ENCODE data around the gene EFL1. TPM values are rescaled to one million over a fixed set of nuclear protein-coding genes. Genes with fewer than 3 reads are reported as not detected.

EFL1 gene
- polyA plus RNA-seq, 1 donor (not counting 4 experiments of a cell fraction or from before 2014, with no cell fraction given), result 32.0 TPM

DNA sequence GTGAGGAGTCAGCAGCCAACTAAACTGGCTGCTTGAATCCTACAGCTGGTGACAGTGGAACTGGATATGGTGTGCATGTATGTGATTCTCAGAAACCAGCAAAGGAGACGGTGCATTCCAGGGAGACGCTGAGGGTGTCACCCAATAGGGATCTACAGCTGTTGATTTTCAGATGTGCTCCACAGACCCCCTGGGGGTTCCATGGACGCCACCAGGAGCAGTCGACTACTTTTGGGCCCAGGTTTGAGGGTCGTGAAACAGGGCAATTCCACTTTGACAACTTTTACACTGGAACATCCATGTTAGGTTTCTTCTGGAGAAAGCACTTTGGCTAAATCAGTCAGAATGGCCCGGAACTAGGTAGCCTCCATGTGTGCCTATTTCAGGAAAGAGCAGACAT is 145.2 kb downstream of the EFL1 start:
- H3K27me3 ChIP-seq (ENCODE audit: control insufficient read depth, extremely low read depth, insufficient read depth, low read length), result no peaks in the 10 kb centered on the region
- no peak overlapping the region for H3K27ac ChIP-seq (ENCODE audit: control insufficient read depth, insufficient read depth, low read length)
- dilution Hi-C loops (cut with MboI; ENCODE audit: extremely low pct_ligation_motif_present, low sequenced_read_pairs), result no loop called here
- H3K4me1 ChIP-seq (ENCODE audit: control insufficient read depth, extremely low read depth, insufficient read depth, low read length), result peaks cover 14% of the 10 kb centered on the region
- no peak overlapping the region for H3K9ac ChIP-seq (ENCODE audit: control insufficient read depth, extremely low read depth, insufficient read depth, low read length)
- H3K9me3 ChIP-seq (ENCODE audit: control insufficient read depth, low read depth, low read length), result no peaks in the 10 kb centered on the region
- no peaks in the 10 kb centered on the region for H3K36me3 ChIP-seq (ENCODE audit: control insufficient read depth in 2 of 2, extremely low read depth in 1 of 2, insufficient read depth in 2 of 2, low read length in 2 of 2)
- no peak overlapping the region for H3K4me3 ChIP-seq (ENCODE audit: control insufficient read depth in 2 of 3, extremely low read depth in 1 of 3, insufficient read depth in 2 of 3, low read depth in 1 of 3, low read length in 3 of 3)
- TF ChIP-seq EZH2 (IDR thresholded peaks at IDR 0.05; ENCODE audit: low read length), result no peak
- TF ChIP-seq, protein P1, sequence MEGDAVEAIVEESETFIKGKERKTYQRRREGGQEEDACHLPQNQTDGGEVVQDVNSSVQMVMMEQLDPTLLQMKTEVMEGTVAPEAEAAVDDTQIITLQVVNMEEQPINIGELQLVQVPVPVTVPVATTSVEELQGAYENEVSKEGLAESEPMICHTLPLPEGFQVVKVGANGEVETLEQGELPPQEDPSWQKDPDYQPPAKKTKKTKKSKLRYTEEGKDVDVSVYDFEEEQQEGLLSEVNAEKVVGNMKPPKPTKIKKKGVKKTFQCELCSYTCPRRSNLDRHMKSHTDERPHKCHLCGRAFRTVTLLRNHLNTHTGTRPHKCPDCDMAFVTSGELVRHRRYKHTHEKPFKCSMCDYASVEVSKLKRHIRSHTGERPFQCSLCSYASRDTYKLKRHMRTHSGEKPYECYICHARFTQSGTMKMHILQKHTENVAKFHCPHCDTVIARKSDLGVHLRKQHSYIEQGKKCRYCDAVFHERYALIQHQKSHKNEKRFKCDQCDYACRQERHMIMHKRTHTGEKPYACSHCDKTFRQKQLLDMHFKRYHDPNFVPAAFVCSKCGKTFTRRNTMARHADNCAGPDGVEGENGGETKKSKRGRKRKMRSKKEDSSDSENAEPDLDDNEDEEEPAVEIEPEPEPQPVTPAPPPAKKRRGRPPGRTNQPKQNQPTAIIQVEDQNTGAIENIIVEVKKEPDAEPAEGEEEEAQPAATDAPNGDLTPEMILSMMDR (optimal IDR thresholded peaks at IDR 0.05 in 1 of 3, IDR thresholded peaks at IDR 0.05 in 1 of 3, conservative IDR thresholded peaks at IDR 0.05 in 1 of 3; ENCODE audit: extremely low read depth in 1 of 3, insufficient read depth in 2 of 3, low read length in 3 of 3), result no peak
- FAIRE-seq (no peak), DNase-seq (ENCODE audit: low read depth, low spot score) (no peak)
- no peak overlapping the region for H2AFZ ChIP-seq (ENCODE audit: control insufficient read depth, low read length)
- no peaks in the 10 kb centered on the region for H3K9me1 ChIP-seq (ENCODE audit: control insufficient read depth, extremely low read depth, insufficient read depth, low read length)
- no peaks in the 10 kb centered on the region for H3K79me2 ChIP-seq (ENCODE audit: control insufficient read depth, insufficient read depth, low read length)
- no peaks in the 10 kb centered on the region for H4K20me1 ChIP-seq (ENCODE audit: control insufficient read depth, extremely low read depth, insufficient read depth, low read length)
- H3K4me2 ChIP-seq (ENCODE audit: control insufficient read depth, extremely low read depth, insufficient read depth, low read depth, low read length), result no peak overlapping the region

DNA sequence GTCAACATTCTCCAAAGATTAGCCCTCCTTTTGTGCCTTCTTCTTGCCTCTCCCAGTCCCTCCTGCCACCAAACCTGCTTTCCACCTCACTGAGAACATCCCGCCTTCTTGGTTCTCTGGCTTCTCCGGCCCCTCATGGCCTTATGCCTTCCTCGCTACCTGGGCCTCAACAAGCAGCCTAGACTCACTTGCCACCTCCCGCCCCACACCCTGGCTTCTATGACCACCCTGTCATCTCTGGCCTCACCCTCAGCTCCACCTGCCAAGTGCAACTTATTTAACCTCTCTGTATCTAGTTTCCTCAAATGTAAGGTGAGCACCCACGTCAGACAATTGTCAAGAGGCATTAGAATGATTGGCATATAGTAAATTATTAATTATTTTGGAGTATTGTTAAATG is 147.9 kb downstream of the EFL1 start:
- H3K9me3 ChIP-seq (ENCODE audit: control insufficient read depth, low read depth, low read length), result no peaks in the 10 kb centered on the region
- H3K36me3 ChIP-seq (ENCODE audit: control insufficient read depth in 2 of 2, extremely low read depth in 1 of 2, insufficient read depth in 2 of 2, low read length in 2 of 2), result no peaks in the 10 kb centered on the region
- FAIRE-seq (no peak), DNase-seq (ENCODE audit: low read depth, low spot score) (no peak)
- H3K27ac ChIP-seq (ENCODE audit: control insufficient read depth, insufficient read depth, low read length), result no peak overlapping the region
- H3K4me1 ChIP-seq (ENCODE audit: control insufficient read depth, extremely low read depth, insufficient read depth, low read length), result no peaks in the 10 kb centered on the region
- no peak overlapping the region for H3K4me2 ChIP-seq (ENCODE audit: control insufficient read depth, extremely low read depth, insufficient read depth, low read depth, low read length)
- H2AFZ ChIP-seq (ENCODE audit: control insufficient read depth, low read length), result no peak overlapping the region
- H3K9me1 ChIP-seq (ENCODE audit: control insufficient read depth, extremely low read depth, insufficient read depth, low read length), result no peaks in the 10 kb centered on the region
- H3K79me2 ChIP-seq (ENCODE audit: control insufficient read depth, insufficient read depth, low read length), result no peaks in the 10 kb centered on the region
- H3K27me3 ChIP-seq (ENCODE audit: control insufficient read depth, extremely low read depth, insufficient read depth, low read length), result no peaks in the 10 kb centered on the region
- dilution Hi-C loops (cut with MboI; ENCODE audit: extremely low pct_ligation_motif_present, low sequenced_read_pairs), result no loop called here
- no peak overlapping the region for H3K4me3 ChIP-seq (ENCODE audit: control insufficient read depth in 2 of 3, extremely low read depth in 1 of 3, insufficient read depth in 2 of 3, low read depth in 1 of 3, low read length in 3 of 3)
- no peak overlapping the region for H3K9ac ChIP-seq (ENCODE audit: control insufficient read depth, extremely low read depth, insufficient read depth, low read length)
- no peak for TF ChIP-seq EZH2 (IDR thresholded peaks at IDR 0.05; ENCODE audit: low read length)
- TF ChIP-seq, protein P1 (optimal IDR thresholded peaks at IDR 0.05 in 1 of 3, IDR thresholded peaks at IDR 0.05 in 1 of 3, conservative IDR thresholded peaks at IDR 0.05 in 1 of 3; ENCODE audit: extremely low read depth in 1 of 3, insufficient read depth in 2 of 3, low read length in 3 of 3), result no peak
- no peaks in the 10 kb centered on the region for H4K20me1 ChIP-seq (ENCODE audit: control insufficient read depth, extremely low read depth, insufficient read depth, low read length)
